Panc1 (cell line): ENCODE measurements around the gene CYP2J2.

Source experiments
- POLR2AphosphoS5 ChIP-seq: IDR thresholded peaks from 2 replicates; pipeline ENCODE4 v1.6.1; 2012; ENCODE audit warnings: mild to moderate bottlenecking, low read depth, low read length, moderate library complexity
- SIN3A ChIP-seq: IDR thresholded peaks from 2 replicates; pipeline ENCODE4 v1.6.1; 2012; ENCODE audit warnings: low read depth, mild to moderate bottlenecking, low read length, moderate library complexity, borderline replicate concordance; ENCODE audit not compliant: insufficient read depth
- TF ChIP-seq, protein P1 (sequence below): fragments of 450-650 bp; IDR thresholded peaks from 2 replicates; pipeline ENCODE4 v1.5.1; 2017; ENCODE audit warnings: mild to moderate bottlenecking
- TF ChIP-seq, protein P2 (sequence below), 2 experiments: IDR thresholded peaks; 2 replicates each; pipeline ENCODE4 v1.6.1; 2011 to 2012; ENCODE audit warnings: low read depth in 2 of 2, control low read depth in 1 of 2, low read length in 1 of 2, mild to moderate bottlenecking in 1 of 2, moderate library complexity in 1 of 2; ENCODE audit not compliant: insufficient read depth in 1 of 2

DNA sequence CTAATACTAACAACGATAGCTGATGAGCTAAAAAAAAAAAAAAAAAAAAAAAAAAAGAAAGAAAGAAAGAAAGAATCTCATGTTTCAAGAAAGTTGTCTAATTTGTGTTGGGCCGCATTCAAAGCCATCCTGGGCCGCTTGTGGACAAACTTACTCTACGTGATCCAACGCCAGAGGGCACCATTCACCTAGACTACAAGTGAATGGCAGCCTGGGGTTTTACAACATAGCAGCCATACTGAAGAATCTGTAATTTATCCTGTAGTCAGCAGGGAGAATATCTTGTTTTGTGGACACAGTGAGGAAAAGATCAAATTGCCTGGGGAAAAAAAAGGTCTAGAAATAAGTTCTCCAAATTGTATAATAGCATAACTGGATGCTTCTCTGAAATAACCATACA, 47.0 kb downstream of the CYP2J2 start:
- TF ChIP-seq, protein P1, sequence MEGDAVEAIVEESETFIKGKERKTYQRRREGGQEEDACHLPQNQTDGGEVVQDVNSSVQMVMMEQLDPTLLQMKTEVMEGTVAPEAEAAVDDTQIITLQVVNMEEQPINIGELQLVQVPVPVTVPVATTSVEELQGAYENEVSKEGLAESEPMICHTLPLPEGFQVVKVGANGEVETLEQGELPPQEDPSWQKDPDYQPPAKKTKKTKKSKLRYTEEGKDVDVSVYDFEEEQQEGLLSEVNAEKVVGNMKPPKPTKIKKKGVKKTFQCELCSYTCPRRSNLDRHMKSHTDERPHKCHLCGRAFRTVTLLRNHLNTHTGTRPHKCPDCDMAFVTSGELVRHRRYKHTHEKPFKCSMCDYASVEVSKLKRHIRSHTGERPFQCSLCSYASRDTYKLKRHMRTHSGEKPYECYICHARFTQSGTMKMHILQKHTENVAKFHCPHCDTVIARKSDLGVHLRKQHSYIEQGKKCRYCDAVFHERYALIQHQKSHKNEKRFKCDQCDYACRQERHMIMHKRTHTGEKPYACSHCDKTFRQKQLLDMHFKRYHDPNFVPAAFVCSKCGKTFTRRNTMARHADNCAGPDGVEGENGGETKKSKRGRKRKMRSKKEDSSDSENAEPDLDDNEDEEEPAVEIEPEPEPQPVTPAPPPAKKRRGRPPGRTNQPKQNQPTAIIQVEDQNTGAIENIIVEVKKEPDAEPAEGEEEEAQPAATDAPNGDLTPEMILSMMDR = peak; percentile 71
- TF ChIP-seq, protein P2, sequence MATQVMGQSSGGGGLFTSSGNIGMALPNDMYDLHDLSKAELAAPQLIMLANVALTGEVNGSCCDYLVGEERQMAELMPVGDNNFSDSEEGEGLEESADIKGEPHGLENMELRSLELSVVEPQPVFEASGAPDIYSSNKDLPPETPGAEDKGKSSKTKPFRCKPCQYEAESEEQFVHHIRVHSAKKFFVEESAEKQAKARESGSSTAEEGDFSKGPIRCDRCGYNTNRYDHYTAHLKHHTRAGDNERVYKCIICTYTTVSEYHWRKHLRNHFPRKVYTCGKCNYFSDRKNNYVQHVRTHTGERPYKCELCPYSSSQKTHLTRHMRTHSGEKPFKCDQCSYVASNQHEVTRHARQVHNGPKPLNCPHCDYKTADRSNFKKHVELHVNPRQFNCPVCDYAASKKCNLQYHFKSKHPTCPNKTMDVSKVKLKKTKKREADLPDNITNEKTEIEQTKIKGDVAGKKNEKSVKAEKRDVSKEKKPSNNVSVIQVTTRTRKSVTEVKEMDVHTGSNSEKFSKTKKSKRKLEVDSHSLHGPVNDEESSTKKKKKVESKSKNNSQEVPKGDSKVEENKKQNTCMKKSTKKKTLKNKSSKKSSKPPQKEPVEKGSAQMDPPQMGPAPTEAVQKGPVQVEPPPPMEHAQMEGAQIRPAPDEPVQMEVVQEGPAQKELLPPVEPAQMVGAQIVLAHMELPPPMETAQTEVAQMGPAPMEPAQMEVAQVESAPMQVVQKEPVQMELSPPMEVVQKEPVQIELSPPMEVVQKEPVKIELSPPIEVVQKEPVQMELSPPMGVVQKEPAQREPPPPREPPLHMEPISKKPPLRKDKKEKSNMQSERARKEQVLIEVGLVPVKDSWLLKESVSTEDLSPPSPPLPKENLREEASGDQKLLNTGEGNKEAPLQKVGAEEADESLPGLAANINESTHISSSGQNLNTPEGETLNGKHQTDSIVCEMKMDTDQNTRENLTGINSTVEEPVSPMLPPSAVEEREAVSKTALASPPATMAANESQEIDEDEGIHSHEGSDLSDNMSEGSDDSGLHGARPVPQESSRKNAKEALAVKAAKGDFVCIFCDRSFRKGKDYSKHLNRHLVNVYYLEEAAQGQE (IDR thresholded peaks at IDR 0.05; ENCODE audit: insufficient read depth in 1 of 2, low read depth in 2 of 2, low read length in 1 of 2) = no peak
- TF ChIP-seq SIN3A = no peak
- no peak for TF ChIP-seq POLR2AphosphoS5
